SK-N-SH treated with all-trans-retinoic acid at 6 μM for 48 hours (cell line): ENCODE data around the gene SLC6A7.

Experiments
- ARNTL ChIP-seq: fragments of 450-650 bp; formaldehyde crosslinking; IDR thresholded peaks from 2 replicates; pipeline ENCODE4 v1.5.0; 2020; ENCODE audit warnings: low read depth, mild to moderate bottlenecking, moderate library complexity, borderline replicate concordance
- CSDC2 ChIP-seq: fragments of 250-450 bp; sonication (Bioruptor Pico); IDR thresholded peaks from 2 replicates; pipeline ENCODE4 v1.5.0; 2020; ENCODE audit warnings: mild to moderate bottlenecking, moderate library complexity
- ESRRG ChIP-seq: fragments of 250-450 bp; sonication (Bioruptor Pico); IDR thresholded peaks from 2 replicates; pipeline ENCODE4 v1.6.1; 2021; ENCODE audit warnings: mild to moderate bottlenecking
- OSR1 ChIP-seq: fragments of 250-450 bp; sonication (Bioruptor Pico); IDR thresholded peaks from 2 replicates; pipeline ENCODE4 v1.8.0; 2022; ENCODE audit warnings: moderate library complexity, mild to moderate bottlenecking, inconsistent platforms
- PPARA ChIP-seq: fragments of 250-450 bp; sonication (Bioruptor Pico); IDR thresholded peaks from 2 replicates; pipeline ENCODE4 v1.5.0; 2020; ENCODE audit warnings: mild to moderate bottlenecking, borderline replicate concordance
- RARB ChIP-seq: fragments of 250-450 bp; sonication (Bioruptor Pico); IDR thresholded peaks from 2 replicates; pipeline ENCODE4 v1.8.0; 2021; ENCODE audit warnings: mild to moderate bottlenecking, moderate library complexity
- SNAI2 ChIP-seq: fragments of 250-450 bp; sonication (Bioruptor Pico); IDR thresholded peaks from 2 replicates; pipeline ENCODE4 v1.5.0; 2020; ENCODE audit warnings: mild to moderate bottlenecking, moderate library complexity
- ZFP3 ChIP-seq: fragments of 250-450 bp; sonication (Bioruptor Pico); IDR thresholded peaks from 2 replicates; pipeline ENCODE4 v1.5.0; 2020; ENCODE audit warnings: mild to moderate bottlenecking, moderate library complexity
- ZFP30 ChIP-seq: fragments of 450-650 bp; formaldehyde crosslinking; IDR thresholded peaks from 2 replicates; pipeline ENCODE4 v1.5.0; 2022; ENCODE audit warnings: mild to moderate bottlenecking, moderate library complexity
- TF ChIP-seq, protein P1 (sequence below): fragments of 250-450 bp; sonication (Bioruptor Pico); IDR thresholded peaks from 2 replicates; pipeline ENCODE4 v1.8.0; 2021; ENCODE audit warnings: low read depth, mild to moderate bottlenecking, moderate library complexity, borderline replicate concordance
- TF ChIP-seq, protein P2 (sequence below): fragments of 250-450 bp; sonication (Bioruptor Pico); IDR thresholded peaks from 2 replicates; pipeline ENCODE4 v1.8.0; 2020; ENCODE audit warnings: mild to moderate bottlenecking, moderate library complexity, borderline replicate concordance

DNA sequence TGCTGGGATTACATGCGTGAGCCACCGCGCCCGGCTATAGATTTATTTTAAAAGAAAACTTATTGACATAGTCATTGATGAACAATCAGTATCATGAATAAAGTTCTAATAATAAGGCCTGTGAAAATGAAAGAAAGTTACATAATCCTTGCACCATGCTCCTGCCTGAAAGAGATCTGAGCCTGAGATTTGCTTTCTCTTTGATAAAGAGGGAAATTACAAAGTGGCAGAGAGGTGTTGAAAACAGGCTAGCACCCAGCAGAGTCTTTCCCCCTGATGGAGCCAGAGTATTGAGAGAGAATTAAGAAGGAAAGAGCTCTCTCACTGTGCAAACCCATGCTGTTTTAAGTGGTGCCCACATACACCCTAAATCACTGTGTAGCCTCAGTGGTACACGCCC, 37.2 kb downstream of the SLC6A7 start:
- no peak for TF ChIP-seq ZFP30 (CRISPR knock-in tag)
- no peak for TF ChIP-seq RARB (CRISPR knock-in tag)
- TF ChIP-seq, protein P1, sequence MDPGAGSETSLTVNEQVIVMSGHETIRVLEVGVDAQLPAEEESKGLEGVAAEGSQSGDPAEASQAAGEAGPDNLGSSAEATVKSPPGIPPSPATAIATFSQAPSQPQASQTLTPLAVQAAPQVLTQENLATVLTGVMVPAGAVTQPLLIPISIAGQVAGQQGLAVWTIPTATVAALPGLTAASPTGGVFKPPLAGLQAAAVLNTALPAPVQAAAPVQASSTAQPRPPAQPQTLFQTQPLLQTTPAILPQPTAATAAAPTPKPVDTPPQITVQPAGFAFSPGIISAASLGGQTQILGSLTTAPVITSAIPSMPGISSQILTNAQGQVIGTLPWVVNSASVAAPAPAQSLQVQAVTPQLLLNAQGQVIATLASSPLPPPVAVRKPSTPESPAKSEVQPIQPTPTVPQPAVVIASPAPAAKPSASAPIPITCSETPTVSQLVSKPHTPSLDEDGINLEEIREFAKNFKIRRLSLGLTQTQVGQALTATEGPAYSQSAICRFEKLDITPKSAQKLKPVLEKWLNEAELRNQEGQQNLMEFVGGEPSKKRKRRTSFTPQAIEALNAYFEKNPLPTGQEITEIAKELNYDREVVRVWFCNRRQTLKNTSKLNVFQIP (CRISPR knock-in tag), result no peak
- TF ChIP-seq, protein P2, sequence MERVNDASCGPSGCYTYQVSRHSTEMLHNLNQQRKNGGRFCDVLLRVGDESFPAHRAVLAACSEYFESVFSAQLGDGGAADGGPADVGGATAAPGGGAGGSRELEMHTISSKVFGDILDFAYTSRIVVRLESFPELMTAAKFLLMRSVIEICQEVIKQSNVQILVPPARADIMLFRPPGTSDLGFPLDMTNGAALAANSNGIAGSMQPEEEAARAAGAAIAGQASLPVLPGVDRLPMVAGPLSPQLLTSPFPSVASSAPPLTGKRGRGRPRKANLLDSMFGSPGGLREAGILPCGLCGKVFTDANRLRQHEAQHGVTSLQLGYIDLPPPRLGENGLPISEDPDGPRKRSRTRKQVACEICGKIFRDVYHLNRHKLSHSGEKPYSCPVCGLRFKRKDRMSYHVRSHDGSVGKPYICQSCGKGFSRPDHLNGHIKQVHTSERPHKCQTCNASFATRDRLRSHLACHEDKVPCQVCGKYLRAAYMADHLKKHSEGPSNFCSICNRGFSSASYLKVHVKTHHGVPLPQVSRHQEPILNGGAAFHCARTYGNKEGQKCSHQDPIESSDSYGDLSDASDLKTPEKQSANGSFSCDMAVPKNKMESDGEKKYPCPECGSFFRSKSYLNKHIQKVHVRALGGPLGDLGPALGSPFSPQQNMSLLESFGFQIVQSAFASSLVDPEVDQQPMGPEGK (CRISPR knock-in tag), result no peak
- TF ChIP-seq PPARA (CRISPR knock-in tag), result no peak
- no peak for TF ChIP-seq ARNTL
- no peak for TF ChIP-seq SNAI2
- TF ChIP-seq OSR1, result no peak
- no peak for TF ChIP-seq ESRRG (CRISPR knock-in tag)
- no peak for TF ChIP-seq ZFP3 (CRISPR knock-in tag)
- TF ChIP-seq CSDC2 (CRISPR knock-in tag), result no peak
